Skeletal muscle cell (primary cell): ENCODE measurements around the gene SLC66A2.
"Not testable (repeated sequence)": the region's sequence is repeated elsewhere in the genome, so short reads cannot be mapped to it uniquely, and the experiment has no call there.

Experiments used
- DNase-seq: peaks from one replicate; pipeline ENCODE4 v3.0.0-alpha.2; 2010; ENCODE audit warnings: low read depth
- H3K4me3 ChIP-seq: 2 replicates; pipeline ENCODE4 v1.5.1; 2011; ENCODE audit warnings: low read depth, mild to moderate bottlenecking, control low read depth, low read length, moderate library complexity

Gene SLC66A2

DNA sequence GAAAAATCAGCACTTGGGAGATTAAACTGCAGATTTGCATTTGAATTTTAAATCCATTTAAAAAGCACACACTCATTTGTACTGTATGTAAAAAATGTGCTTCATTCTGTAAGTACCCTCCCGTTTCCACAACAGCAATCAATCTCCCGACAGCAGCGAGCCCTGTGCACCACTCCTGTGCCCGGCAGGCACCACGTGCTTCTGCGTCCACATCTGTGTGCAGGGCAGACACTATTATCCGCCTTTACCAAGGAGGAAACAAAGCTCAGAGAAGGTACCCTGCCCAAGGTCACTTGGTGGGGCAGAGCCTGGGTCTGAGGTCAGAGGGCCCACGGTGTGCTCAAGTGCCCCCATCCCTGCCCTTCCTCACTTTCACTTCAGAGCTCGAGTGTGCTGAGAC, 20.5 kb upstream of the SLC66A2 start:
- no peak for DNase-seq
- no peak overlapping the region for H3K4me3 ChIP-seq

- H3K4me3 ChIP-seq: no peak overlapping the region
- no peak for DNase-seq
These were observed 19.9 kb upstream of the SLC66A2 start for GRCh38 chr18:79971211-79971952.

DNA sequence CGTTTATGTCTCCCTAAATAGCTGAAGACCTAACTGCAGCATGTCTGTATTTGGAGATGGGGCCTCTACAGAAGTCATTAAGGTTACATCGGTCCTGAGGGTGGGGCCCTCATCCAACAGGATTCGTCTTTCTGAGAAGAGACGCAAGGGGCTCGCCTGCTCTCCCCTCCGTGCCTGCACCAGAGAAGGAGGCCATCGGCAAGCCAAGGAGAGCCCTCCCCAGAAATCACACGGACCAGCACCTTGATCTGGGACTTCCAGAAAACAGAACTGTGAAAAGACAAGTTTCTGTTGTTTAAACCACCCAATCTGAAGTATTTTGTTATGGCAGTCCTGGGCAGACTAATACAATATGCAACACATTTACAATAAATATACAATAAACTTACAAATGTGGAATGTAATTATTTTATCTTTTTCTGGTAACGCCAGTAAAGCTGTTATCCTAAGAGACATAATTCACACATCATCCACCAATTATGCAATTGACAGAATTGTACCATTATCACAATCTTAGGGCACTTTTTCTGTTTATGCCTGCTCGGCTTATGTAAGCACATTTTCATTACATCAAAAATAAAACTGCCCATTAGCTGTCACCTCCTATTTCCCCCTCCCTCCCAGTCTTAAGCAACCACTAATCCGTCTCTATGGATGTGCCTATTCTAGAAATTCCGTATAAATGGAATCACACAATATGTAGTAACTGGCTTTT, 19.1 kb upstream of the SLC66A2 start:
- H3K4me3 ChIP-seq: no peak overlapping the region
- DNase-seq: no peak

GRCh38 chr18:79965119-79965902, 13.9 kb upstream of the SLC66A2 start:
- DNase-seq: no peak
- H3K4me3 ChIP-seq: peak overlapping the region; percentile 57

GRCh38 chr18:79964330-79965118, 13.1 kb upstream of the SLC66A2 start, which contains the start of gene HSBP1L1:
Gene HSBP1L1, plus strand, starts transcription at chr18:79964643. Its CDS starts 93 bp downstream, at chr18:79964736.
- DNase-seq: no peak
- peak within 1 kb of the TSS; percentile 57 for H3K4me3 ChIP-seq

DNA sequence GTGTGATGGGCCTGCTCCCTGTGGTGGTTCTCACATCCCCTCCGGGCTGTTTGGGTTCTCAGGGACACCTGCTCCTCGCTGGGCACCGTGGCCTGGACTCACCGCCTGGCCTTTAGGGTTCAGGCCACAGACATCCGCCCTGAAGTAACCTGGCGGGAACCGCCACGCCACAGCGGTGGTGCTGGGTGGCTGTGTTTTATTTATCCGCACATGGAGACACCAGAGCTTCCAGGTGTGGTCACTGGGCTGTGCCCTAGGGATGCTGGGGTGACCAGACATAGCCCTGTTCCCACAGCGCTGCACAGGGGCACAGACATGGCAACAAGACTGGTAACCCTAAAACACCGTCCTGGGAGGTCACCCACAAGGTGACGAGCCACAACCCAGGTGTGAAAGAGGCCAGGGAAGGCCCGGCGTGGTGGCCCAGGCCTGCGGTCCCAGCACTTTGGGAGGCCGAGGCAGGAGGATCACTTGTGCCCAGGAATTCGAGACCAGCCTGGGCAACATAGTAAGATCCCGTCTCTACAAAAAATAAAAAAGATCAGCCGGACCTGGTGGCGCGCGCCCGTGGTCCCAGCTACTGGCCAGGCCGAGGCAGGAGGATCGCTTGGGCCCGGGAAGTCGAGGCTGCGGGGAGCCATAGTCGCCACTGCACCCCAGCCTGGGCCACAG, 12.3 kb upstream of the SLC66A2 start:
- DNase-seq: no peak
- peak overlapping the region; percentile 57 for H3K4me3 ChIP-seq

DNA sequence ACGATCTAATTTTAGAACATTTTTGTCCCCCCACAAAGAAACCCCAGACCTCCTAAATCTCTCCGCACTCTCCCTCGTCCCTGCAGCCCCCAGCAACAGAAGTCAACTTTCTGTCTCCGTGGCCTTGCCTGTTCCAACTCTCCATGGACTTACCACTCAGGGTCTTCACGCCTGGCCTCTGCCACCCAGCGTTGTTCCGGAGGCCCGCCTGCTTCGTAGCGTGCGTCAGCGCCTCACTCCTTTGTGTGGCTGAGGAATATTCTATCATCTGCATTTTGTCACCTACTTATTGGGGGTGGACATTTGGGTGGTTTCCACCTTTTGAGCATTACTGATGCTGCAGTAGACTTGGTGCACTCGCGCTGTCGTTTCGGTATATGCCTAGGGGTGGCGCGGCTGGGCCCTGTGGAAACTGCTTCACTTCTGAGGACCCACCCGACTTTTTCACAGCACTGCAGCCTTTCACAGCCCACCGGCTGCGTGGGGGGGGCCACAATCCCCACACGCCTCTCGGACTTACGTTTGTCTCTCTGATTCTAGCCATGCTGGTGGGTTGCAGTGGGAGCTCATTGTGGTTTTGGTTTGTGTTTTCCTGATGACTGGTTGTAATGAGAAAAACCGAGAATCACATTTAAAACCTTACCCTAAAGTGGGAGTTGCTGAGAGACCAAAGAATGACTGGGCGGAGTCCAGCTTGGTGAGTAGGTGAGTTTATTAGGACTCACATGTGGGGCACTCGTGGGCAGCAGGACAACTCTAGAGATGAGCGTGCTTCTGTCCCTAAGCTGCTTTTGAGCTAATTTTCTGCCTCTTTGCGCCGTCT, 11.6 kb upstream of the SLC66A2 start:
- DNase-seq: no peak
- no peak overlapping the region for H3K4me3 ChIP-seq

DNA sequence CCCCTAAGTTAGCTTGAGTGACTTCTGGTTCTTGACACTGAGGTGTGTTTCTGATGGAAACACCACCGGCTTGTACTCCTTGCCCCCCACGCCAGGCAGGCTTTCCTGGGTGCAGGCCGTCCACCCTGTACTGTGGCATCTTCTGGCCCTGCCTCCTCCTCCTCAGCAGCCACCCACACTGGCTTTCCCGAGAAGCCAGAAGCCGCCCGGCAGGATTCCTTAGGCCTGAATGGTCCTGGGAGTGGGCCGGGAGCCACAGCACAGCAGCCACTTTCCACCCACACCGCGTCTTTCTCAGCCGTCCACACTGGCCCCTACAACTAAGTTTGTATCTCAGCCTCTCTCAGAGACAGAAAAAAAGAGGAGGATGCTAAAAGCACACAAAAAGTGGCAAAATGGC, 10.9 kb upstream of the SLC66A2 start:
- H3K4me3 ChIP-seq: no peak overlapping the region
- DNase-seq: peak; percentile 16

DNA sequence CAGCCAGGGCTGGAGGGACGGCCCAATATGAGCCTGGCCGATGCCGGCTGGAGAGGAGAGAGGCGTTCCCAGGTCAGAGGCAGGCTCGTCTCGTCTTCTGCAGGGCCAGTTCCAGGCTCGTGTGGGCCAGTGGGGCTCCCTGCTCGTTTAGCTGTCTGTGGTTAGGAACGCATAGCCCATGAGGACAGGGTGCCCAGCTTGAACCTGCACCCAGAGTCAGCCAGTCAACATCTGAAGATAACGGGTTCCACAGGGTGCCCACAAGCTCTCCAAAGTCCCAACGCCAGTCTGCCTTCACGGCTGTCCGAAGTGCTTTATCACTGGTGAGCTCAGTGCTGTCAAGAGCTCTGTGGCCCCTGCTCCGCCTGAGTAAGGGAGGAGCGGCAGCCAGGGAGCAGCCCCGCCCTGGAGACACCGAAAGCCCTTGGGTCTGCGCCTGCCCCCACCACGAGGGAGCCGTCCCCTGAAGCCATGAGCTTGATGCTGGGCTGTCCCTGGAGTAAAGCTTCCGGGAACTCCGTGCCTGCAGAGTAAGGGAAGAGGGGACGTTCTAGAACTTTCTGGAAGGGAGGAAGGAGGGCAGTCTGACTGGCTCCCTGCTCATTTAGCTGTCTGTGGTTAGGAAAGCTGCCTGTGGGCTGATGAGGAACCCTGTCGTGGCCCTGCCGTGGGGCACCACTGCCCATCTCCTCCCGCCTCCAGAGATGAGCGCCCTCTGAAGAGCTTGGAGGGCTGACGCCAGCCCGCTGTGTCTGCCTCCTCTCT, 10.3 kb upstream of the SLC66A2 start:
- no peak overlapping the region for H3K4me3 ChIP-seq
- no peak for DNase-seq

- no peak overlapping the region for H3K4me3 ChIP-seq
- DNase-seq: no peak
These were observed 9.6 kb upstream of the SLC66A2 start for GRCh38 chr18:79960921-79961526.

GRCh38 chr18:79960161-79960801, 8.8 kb upstream of the SLC66A2 start:
- DNase-seq: peak; percentile 11
- not testable (repeated sequence) for H3K4me3 ChIP-seq

GRCh38 chr18:79958981-79959380, 7.5 kb upstream of the SLC66A2 start:
- DNase-seq: no peak
- no peak overlapping the region for H3K4me3 ChIP-seq

GRCh38 chr18:79956276-79956675, 4.8 kb upstream of the SLC66A2 start:
- DNase-seq: no peak
- no peak overlapping the region for H3K4me3 ChIP-seq

DNA sequence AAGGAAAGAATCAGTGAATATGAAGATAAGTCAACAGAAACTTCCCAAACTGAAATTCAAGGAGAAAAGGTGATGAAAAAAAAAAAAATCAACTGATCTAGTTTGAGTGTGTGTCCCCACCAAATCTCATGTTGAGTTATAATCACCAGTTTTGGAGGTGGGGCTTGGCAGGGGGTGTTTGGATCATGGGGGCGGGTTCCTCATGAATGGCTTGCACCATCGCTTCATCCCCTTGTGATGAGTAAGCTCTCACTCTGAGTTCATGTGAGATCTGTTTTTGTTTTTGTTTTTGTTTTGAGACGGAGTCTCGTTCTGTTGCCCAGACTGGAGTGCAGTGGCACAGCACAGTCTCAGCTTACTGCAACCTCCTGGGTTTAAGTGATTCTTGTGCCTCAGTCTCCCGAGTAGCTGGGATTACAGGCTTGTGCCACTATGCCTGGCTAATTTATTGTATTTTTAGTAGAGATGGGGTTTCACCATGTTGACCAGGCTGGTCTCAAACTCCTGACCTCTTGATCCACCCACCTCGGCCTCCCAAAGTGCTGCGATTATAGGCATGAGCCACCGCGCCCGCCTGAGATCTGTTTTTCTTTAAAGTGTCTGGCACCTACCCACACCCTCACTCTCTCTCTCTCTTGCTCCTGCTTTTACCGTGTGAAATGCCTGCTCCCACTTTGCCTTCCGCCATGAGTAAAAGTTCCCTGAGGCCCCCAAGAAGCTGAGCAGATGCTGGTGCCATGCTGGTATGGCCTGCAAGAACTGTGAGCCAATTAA, 4.0 kb upstream of the SLC66A2 start:
- no peak overlapping the region for H3K4me3 ChIP-seq
- DNase-seq: no peak

DNA sequence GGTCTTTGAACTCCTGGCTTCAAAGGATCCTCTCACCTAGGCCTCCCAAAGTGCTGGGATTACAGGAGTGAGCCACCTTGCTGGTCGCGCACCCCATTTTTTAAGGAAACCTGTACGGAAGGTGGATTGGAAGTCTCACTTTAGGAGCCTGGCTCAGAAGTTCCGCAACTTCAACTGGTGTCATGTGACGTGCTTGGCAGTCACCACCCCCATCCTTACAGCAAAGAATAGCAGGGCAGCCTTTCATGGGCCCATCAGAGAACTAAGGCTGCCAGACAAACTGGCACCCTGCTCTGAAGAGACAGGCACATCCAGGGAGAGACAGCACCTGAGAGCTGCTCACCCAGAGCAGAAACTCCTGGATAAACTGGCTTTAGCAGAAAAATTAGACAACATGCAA, 3.3 kb upstream of the SLC66A2 start:
- DNase-seq: no peak
- no peak overlapping the region for H3K4me3 ChIP-seq
